ENCODE data around the gene SPACA9.

Gene SPACA9

GRCh38 chr9:132863096-132863495, 15.6 kb upstream of the SPACA9 start:
- no peak for TF ChIP-seq CTCF (IDR thresholded peaks at IDR 0.05; ENCODE audit: low read depth, low read length)
- H3K4me3 ChIP-seq (ENCODE audit: low read depth, low read length) = no peak overlapping the region

GRCh38 chr9:132864277-132864676, 14.4 kb upstream of the SPACA9 start:
- no peak for TF ChIP-seq CTCF (IDR thresholded peaks at IDR 0.05; ENCODE audit: low read depth, low read length)
- H3K4me3 ChIP-seq (ENCODE audit: low read depth, low read length) = no peak overlapping the region

- no peak overlapping the region for H3K4me3 ChIP-seq (ENCODE audit: low read depth, low read length)
- TF ChIP-seq CTCF (IDR thresholded peaks at IDR 0.05; ENCODE audit: low read depth, low read length) = no peak
Observed at GRCh38 chr9:132864691-132865090, 14.0 kb upstream of the SPACA9 start.

- no peak overlapping the region for H3K4me3 ChIP-seq (ENCODE audit: low read depth, low read length)
- no peak for TF ChIP-seq CTCF (IDR thresholded peaks at IDR 0.05; ENCODE audit: low read depth, low read length)
Observed at GRCh38 chr9:132866898-132867297, 11.8 kb upstream of the SPACA9 start.

- H3K4me3 ChIP-seq (ENCODE audit: low read depth, low read length) = no peak overlapping the region
- no peak for TF ChIP-seq CTCF (IDR thresholded peaks at IDR 0.05; ENCODE audit: low read depth, low read length)
Observed at GRCh38 chr9:132869266-132869665, 9.4 kb upstream of the SPACA9 start.

- no peak for TF ChIP-seq CTCF (IDR thresholded peaks at IDR 0.05; ENCODE audit: low read depth, low read length)
Observed at GRCh38 chr9:132873403-132873802, 5.3 kb upstream of the SPACA9 start.

GRCh38 chr9:132875159-132875558, 3.5 kb upstream of the SPACA9 start:
- H3K4me3 ChIP-seq (ENCODE audit: low read depth, low read length) = no peak overlapping the region
- TF ChIP-seq CTCF (IDR thresholded peaks at IDR 0.05; ENCODE audit: low read depth, low read length) = no peak

More at GRCh38 chr9:132873403-132873802, 5.3 kb upstream of the SPACA9 start:
- H3K4me3 ChIP-seq (ENCODE audit: low read depth, low read length) = no peak overlapping the region

Data from WI38 (cell line).